Suprapubic skin (tissue), 3 donors: Measurements from ENCODE around the gene CFAP46.

Source experiments
- POLR2A ChIP-seq, 2 donors: fragments of 450-650 bp; IDR thresholded peaks; one replicate each; pipeline ENCODE4 v1.6.1; 2017; ENCODE audit warnings: antibody characterized with exemption in 2 of 2, mild to moderate bottlenecking in 2 of 2, moderate library complexity in 2 of 2
- TF ChIP-seq, protein P1 (sequence below), 2 donors: fragments of 200-600 bp in 1 of 2; fragments of 450-650 bp in 1 of 2; sonication (generic) in 1 of 2; IDR thresholded peaks; one replicate each; pipeline ENCODE4 v1.5.1; 2016 to 2019; ENCODE audit warnings: antibody characterized with exemption in 2 of 2, mild to moderate bottlenecking in 1 of 2, moderate library complexity in 1 of 2

DNA sequence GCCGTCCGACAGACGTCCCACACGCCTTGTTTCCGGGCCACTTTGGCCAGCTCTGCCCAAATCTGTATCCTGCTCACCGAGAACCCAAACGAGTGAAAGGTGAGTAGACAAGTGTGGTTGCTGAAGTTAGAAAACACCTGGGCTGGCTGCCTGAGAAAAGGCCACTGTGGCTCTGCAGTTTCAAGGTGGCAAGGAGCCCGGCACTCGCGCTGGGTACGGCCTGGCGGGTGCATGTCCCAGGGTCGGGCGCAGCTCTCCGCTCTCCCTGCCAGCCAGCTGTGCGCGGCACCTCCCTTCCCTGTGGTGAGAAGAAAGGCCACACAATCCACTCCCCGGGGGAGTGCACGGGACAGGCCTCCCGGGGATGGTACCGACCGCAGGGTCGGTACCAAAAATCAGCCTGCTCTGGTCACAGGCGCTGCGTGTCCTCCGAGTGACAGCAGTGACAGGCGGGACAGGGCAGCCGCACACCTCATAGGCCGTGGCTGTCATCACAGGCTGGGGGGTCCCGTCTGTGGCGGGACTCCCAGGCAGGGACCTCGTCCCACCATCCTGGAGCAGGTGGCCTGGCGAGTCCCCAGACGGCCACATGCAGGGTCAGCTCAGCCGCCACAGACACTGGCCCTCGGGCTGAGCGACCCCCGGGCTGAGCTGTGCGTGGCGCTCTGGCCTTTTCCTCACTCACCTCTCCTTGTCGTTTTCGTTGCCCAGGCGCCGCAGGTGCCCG lies 22.8 kb downstream of the CFAP46 start:
- TF ChIP-seq POLR2A (IDR thresholded peaks at IDR 0.05) = no peak
- TF ChIP-seq, protein P1, sequence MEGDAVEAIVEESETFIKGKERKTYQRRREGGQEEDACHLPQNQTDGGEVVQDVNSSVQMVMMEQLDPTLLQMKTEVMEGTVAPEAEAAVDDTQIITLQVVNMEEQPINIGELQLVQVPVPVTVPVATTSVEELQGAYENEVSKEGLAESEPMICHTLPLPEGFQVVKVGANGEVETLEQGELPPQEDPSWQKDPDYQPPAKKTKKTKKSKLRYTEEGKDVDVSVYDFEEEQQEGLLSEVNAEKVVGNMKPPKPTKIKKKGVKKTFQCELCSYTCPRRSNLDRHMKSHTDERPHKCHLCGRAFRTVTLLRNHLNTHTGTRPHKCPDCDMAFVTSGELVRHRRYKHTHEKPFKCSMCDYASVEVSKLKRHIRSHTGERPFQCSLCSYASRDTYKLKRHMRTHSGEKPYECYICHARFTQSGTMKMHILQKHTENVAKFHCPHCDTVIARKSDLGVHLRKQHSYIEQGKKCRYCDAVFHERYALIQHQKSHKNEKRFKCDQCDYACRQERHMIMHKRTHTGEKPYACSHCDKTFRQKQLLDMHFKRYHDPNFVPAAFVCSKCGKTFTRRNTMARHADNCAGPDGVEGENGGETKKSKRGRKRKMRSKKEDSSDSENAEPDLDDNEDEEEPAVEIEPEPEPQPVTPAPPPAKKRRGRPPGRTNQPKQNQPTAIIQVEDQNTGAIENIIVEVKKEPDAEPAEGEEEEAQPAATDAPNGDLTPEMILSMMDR (IDR thresholded peaks at IDR 0.05) = no peak
